ENCODE data around the gene SPEF1. TPM values are rescaled to one million over a fixed set of nuclear protein-coding genes. Genes with fewer than 3 reads are reported as not detected.
A peak's percentile ranks its signal among the peaks of the same experiment; 100 is the strongest.

Gene SPEF1
- total RNA-seq, 3 donors from 2014 or later: 0.19 TPM; not detected in 2

GRCh38 chr20:3729811-3730540 is 51.3 kb downstream of the SPEF1 start:
- peaks cover 7% of the 10 kb centered on the region for H3K4me1 ChIP-seq (ENCODE audit: low read depth)
- ATAC-seq: no peak
- peak in 1 of 3 donors; percentile 15 for DNase-seq
- no peaks in the 10 kb centered on the region for H3K36me3 ChIP-seq (ENCODE audit: low read depth)
- H3K9me3 ChIP-seq: no peaks in the 10 kb centered on the region
- H3K4me3 ChIP-seq: no peak overlapping the region
- intact Hi-C loops (cut with DNase I, micrococcal nuclease): no loop called here
- TF ChIP-seq CTCF (IDR thresholded peaks at IDR 0.05): no peak

- H3K36me3 ChIP-seq (ENCODE audit: low read depth): no peaks in the 10 kb centered on the region
- no peak overlapping the region for H3K4me3 ChIP-seq
- H3K9me3 ChIP-seq: no peaks in the 10 kb centered on the region
- intact Hi-C loops (cut with DNase I, micrococcal nuclease): no loop called here
- peaks cover 5% of the 10 kb centered on the region for H3K4me1 ChIP-seq (ENCODE audit: low read depth)
- ATAC-seq: no peak
- TF ChIP-seq CTCF (IDR thresholded peaks at IDR 0.05): no peak
- DNase-seq: peak in 1 of 3 donors; percentile 19
These were observed 51.9 kb downstream of the SPEF1 start for GRCh38 chr20:3729378-3729777.

- no peaks in the 10 kb centered on the region for H3K9me3 ChIP-seq
- DNase-seq (peak in 1 of 3 donors; percentile 9), ATAC-seq (peak; percentile 40)
- TF ChIP-seq CTCF (IDR thresholded peaks at IDR 0.05): no peak
- H3K4me1 ChIP-seq (ENCODE audit: low read depth): peaks cover under 1% of the 10 kb centered on the region
- no peak overlapping the region for H3K4me3 ChIP-seq
- no peaks in the 10 kb centered on the region for H3K36me3 ChIP-seq (ENCODE audit: low read depth)
- intact Hi-C loops (cut with DNase I, micrococcal nuclease): no loop called here
These were observed 52.4 kb downstream of the SPEF1 start for GRCh38 chr20:3728876-3729275.

GRCh38 chr20:3728354-3728753 is 52.9 kb downstream of the SPEF1 start:
- ATAC-seq: no peak
- DNase-seq: peak in 1 of 3 donors; percentile 21
- TF ChIP-seq CTCF (IDR thresholded peaks at IDR 0.05): no peak
- Histone ChIP-seq H3K4me1 (ENCODE audit: low read depth) (no peaks in the 10 kb centered on the region), H3K9me3 (no peaks in the 10 kb centered on the region), H3K4me3 (no peak overlapping the region), H3K36me3 (ENCODE audit: low read depth) (no peaks in the 10 kb centered on the region)
- intact Hi-C loops (cut with DNase I, micrococcal nuclease): no loop called here

Other genes with a start within 250 kb of the SPEF1 start
- not detected for gene GFRA4, start 118.0 kb downstream of the SPEF1 start, total RNA-seq
- gene ADAM33, start 99.4 kb downstream of the SPEF1 start, total RNA-seq: 10 to 100 TPM in 1 of 3 donors, 1 to 10 TPM in 2; 6.4 to 86.6 (median 9.7) TPM
- 10 to 100 TPM in 2 of 3 donors, 1 to 10 TPM in 1; 3.3 to 21.7 (median 12.2) TPM for gene SIGLEC1, start 68.8 kb downstream of the SPEF1 start, total RNA-seq
- 1 to 10 TPM; 1.2 to 5.9 (median 3.4) TPM for gene HSPA12B, start 48.8 kb downstream of the SPEF1 start, total RNA-seq
- 10 to 100 TPM; 14.5 to 69.6 (median 26.5) TPM for gene ADISSP, start 13.7 kb downstream of the SPEF1 start, total RNA-seq
- gene CENPB, start 5.3 kb upstream of the SPEF1 start, total RNA-seq: 100 to 1,000 TPM in 1 of 3 donors, 10 to 100 TPM in 2; 71.7 to 114 (median 75.0) TPM
- 10 to 100 TPM; 12.2 to 52.0 (median 38.4) TPM for gene CDC25B, start 14.9 kb upstream of the SPEF1 start, total RNA-seq
- 10 to 100 TPM; 13.0 to 18.6 (median 13.9) TPM for gene AP5S1, start 39.1 kb upstream of the SPEF1 start, total RNA-seq
- 10 to 100 TPM; 60.7 to 79.5 (median 72.3) TPM for gene MAVS, start 65.4 kb upstream of the SPEF1 start, total RNA-seq
- gene PANK2, start 107.9 kb upstream of the SPEF1 start, total RNA-seq: 10 to 100 TPM; 27.6 to 42.3 (median 29.6) TPM
- gene RNF24, start 234.1 kb upstream of the SPEF1 start, total RNA-seq: 1 to 10 TPM; 3.2 to 8.2 (median 7.5) TPM